Parathyroid adenoma (tissue), 2 donors: Measurements from ENCODE around the gene UBE2E1.
"Not testable (repeated sequence)": the region's sequence is repeated elsewhere in the genome, so short reads cannot be mapped to it uniquely, and the experiment has no call there.

Experiments used
- H2AFZ ChIP-seq: fragments of 300-600 bp; sonication (generic); one replicate; pipeline ENCODE4 v1.7.0; 2017; ENCODE audit warnings: antibody characterized with exemption, mild to moderate bottlenecking
- H3K27ac ChIP-seq: fragments of 300-600 bp; sonication (generic); one replicate; pipeline ENCODE4 v1.7.0; 2017
- H3K27me3 ChIP-seq: fragments of 300-600 bp; sonication (generic); one replicate; pipeline ENCODE4 v1.7.0; 2017; ENCODE audit warnings: low read length; ENCODE audit not compliant: control insufficient read depth, insufficient read depth
- H3K36me3 ChIP-seq: fragments of 300-600 bp; sonication (generic); one replicate; pipeline ENCODE4 v1.7.0; 2017; ENCODE audit warnings: low read length; ENCODE audit not compliant: control insufficient read depth, insufficient read depth
- H3K4me1 ChIP-seq: fragments of 300-600 bp; sonication (generic); one replicate; pipeline ENCODE4 v1.7.0; 2017; ENCODE audit warnings: control low read depth
- H3K4me2 ChIP-seq: fragments of 300-600 bp; sonication (generic); one replicate; pipeline ENCODE4 v1.7.0; 2017; ENCODE audit warnings: low read length
- H3K4me3 ChIP-seq: fragments of 300-600 bp; sonication (generic); one replicate; pipeline ENCODE4 v1.7.0; 2017; ENCODE audit warnings: low read depth, low read length
- H3K79me2 ChIP-seq: fragments of 300-600 bp; sonication (generic); one replicate; pipeline ENCODE4 v1.7.0; 2017; ENCODE audit warnings: control low read depth
- H3K9ac ChIP-seq: fragments of 300-600 bp; sonication (generic); one replicate; pipeline ENCODE4 v1.7.0; 2017; ENCODE audit warnings: mild to moderate bottlenecking
- H3K9me3 ChIP-seq: fragments of 300-600 bp; sonication (generic); one replicate; pipeline ENCODE4 v1.7.0; 2017; ENCODE audit warnings: low read length; ENCODE audit not compliant: control insufficient read depth
- CTCF ChIP-seq: fragments of 300-600 bp; sonication (generic); IDR thresholded peaks from one replicate; pipeline ENCODE4 v1.7.0; 2017; ENCODE audit warnings: antibody characterized with exemption, mild to moderate bottlenecking
- donor health status: primary hyperparathyroidism.

UBE2E1 gene

GRCh38 chr3:23879485-23879884, 73.7 kb downstream of the UBE2E1 start:
- Histone ChIP-seq H3K79me2 (peaks cover 21% of the 10 kb centered on the region), H3K27ac (no peak overlapping the region), H3K4me2 (no peak overlapping the region), H2AFZ (no peak overlapping the region), H3K4me1 (peaks cover 7% of the 10 kb centered on the region), H3K9ac (no peak overlapping the region), H3K9me3 (no peaks in the 10 kb centered on the region), H3K4me3 (no peak overlapping the region), H3K36me3 (no peaks in the 10 kb centered on the region), H3K27me3 (no peaks in the 10 kb centered on the region)
- no peak for TF ChIP-seq CTCF

GRCh38 chr3:23880703-23881339, 75.1 kb downstream of the UBE2E1 start:
- Histone ChIP-seq H3K27ac (no peak overlapping the region), H3K79me2 (peaks cover 10% of the 10 kb centered on the region), H3K4me1 (peaks cover 7% of the 10 kb centered on the region), H3K27me3 (no peaks in the 10 kb centered on the region), H3K4me2 (no peak overlapping the region), H3K9me3 (no peaks in the 10 kb centered on the region), H2AFZ (no peak overlapping the region), H3K4me3 (no peak overlapping the region), H3K36me3 (no peaks in the 10 kb centered on the region), H3K9ac (no peak overlapping the region)
- no peak for TF ChIP-seq CTCF

DNA sequence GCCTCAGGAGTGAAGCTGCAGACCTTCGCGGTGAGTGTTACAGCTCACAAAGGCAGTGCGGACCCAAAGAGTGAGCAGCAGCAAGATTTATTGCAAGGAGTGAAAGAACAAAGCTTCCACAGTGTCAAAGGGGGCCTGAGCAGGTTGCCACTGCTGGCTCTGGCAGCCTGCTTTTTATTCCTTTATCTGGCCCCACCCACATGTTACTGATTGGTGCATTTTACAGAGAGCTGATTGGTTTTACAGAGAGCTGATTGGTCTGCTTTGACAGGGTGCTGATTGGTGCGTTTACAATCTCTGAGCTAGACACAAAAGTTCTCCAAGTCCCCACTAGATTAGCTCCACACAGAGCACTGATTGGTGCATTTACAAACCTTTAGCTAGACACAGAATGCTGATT, 76.2 kb downstream of the UBE2E1 start:
- H2AFZ ChIP-seq, H3K27me3 ChIP-seq, H3K9ac ChIP-seq, H3K36me3 ChIP-seq, H3K79me2 ChIP-seq, H3K4me3 ChIP-seq, H3K4me2 ChIP-seq, H3K9me3 ChIP-seq, H3K27ac ChIP-seq: not testable (repeated sequence)
- peaks cover 11% of the 10 kb centered on the region for H3K4me1 ChIP-seq

DNA sequence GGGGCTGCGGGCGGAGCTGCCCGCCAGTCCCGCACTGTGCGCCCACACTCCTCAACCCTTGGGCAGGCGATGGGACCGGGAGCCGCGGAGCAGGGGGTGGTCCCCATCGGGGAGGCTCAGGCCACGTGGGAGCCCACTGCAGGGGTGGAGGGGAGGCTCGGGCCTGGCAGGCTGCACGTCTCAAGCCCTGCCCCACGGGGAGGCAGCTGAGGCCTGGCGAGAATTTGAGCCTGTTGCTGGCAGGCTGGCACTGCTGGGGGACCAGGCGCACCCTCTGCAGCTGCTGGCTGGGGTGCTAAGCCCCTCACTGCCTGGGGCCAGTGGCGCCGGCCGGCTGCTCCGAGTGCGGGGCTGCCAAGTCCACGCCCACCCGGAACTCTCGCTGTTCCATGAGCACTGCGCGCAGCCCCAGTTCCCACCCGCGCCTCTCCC, 76.7 kb downstream of the UBE2E1 start:
- peaks cover 6% of the 10 kb centered on the region for H3K79me2 ChIP-seq
- TF ChIP-seq CTCF, result no peak
- H3K27ac ChIP-seq, result no peak overlapping the region
- peaks cover 13% of the 10 kb centered on the region for H3K4me1 ChIP-seq
- H3K9ac ChIP-seq, result no peak overlapping the region
- no peak overlapping the region for H3K4me2 ChIP-seq
- H3K4me3 ChIP-seq, result no peak overlapping the region
- H2AFZ ChIP-seq, result no peak overlapping the region
- no peaks in the 10 kb centered on the region for H3K9me3 ChIP-seq
- H3K36me3 ChIP-seq, result no peaks in the 10 kb centered on the region
- H3K27me3 ChIP-seq, result no peaks in the 10 kb centered on the region

- Histone ChIP-seq H2AFZ (no peak overlapping the region), H3K4me3 (no peak overlapping the region), H3K79me2 (peaks cover 2% of the 10 kb centered on the region), H3K4me2 (no peak overlapping the region), H3K27me3 (no peaks in the 10 kb centered on the region), H3K9me3 (no peaks in the 10 kb centered on the region), H3K9ac (no peak overlapping the region), H3K4me1 (peaks cover 29% of the 10 kb centered on the region), H3K36me3 (no peaks in the 10 kb centered on the region), H3K27ac (no peak overlapping the region)
- no peak for TF ChIP-seq CTCF
Observed at GRCh38 chr3:23884481-23884880, 78.7 kb downstream of the UBE2E1 start.
